SK-N-SH (cell line): Measurements from ENCODE around the gene RAB12.

Experiments
- CHD2 ChIP-seq: fragments of 150-350 bp; IDR thresholded peaks from 2 replicates; pipeline ENCODE4 v1.6.1; 2018; ENCODE audit warnings: low read length; ENCODE audit not compliant: partially characterized antibody
- EP300 ChIP-seq, 2 experiments: IDR thresholded peaks; 2 replicates each; pipeline versions ENCODE4 v1.4.0 to v1.6.1; 2012; ENCODE audit warnings: borderline replicate concordance in 1 of 2, low read depth in 1 of 2, low read length in 1 of 2
- FOXM1 ChIP-seq: IDR thresholded peaks from 2 replicates; pipeline ENCODE4 v1.4.0; 2012; ENCODE audit warnings: low read depth, mild to moderate bottlenecking
- GABPA ChIP-seq: IDR thresholded peaks from 2 replicates; pipeline ENCODE4 v1.4.0; 2012; ENCODE audit warnings: low read depth, mild to moderate bottlenecking
- MEF2A ChIP-seq: IDR thresholded peaks from 2 replicates; pipeline ENCODE4 v1.4.0; 2012; ENCODE audit warnings: low read depth, borderline replicate concordance
- MXI1 ChIP-seq: IDR thresholded peaks from 2 replicates; pipeline ENCODE4 v1.6.1; 2012; ENCODE audit warnings: mild to moderate bottlenecking, low read depth, low read length, improper control_type of control experiment
- PBX3 ChIP-seq: IDR thresholded peaks from 2 replicates; pipeline ENCODE4; 2012
- POLR2AphosphoS5 ChIP-seq: IDR thresholded peaks from 2 replicates; pipeline ENCODE4 v1.6.1; 2012; ENCODE audit warnings: low read depth, low read length
- SIN3A ChIP-seq: IDR thresholded peaks from 2 replicates; pipeline ENCODE4 v1.6.1; 2012; ENCODE audit warnings: low read depth, mild to moderate bottlenecking, low read length, moderate library complexity, borderline replicate concordance
- TAF1 ChIP-seq: IDR thresholded peaks from 2 replicates; pipeline ENCODE4 v1.6.1; 2012; ENCODE audit warnings: low read depth, mild to moderate bottlenecking, low read length, moderate library complexity, borderline replicate concordance
- TF ChIP-seq, protein P1 (sequence below): IDR thresholded peaks from 2 replicates; pipeline ENCODE4 v1.4.0; 2012; ENCODE audit warnings: low read depth
- TF ChIP-seq, protein P2 (sequence below): fragments of 200-600 bp; sonication (generic); IDR thresholded peaks from 2 replicates; pipeline ENCODE4 v1.6.1; 2017; ENCODE audit warnings: antibody characterized with exemption, mild to moderate bottlenecking, moderate library complexity
- TF ChIP-seq, protein P3 (sequence below): IDR thresholded peaks from 2 replicates; pipeline ENCODE4 v1.6.1; 2012; ENCODE audit warnings: mild to moderate bottlenecking, low read depth, low read length, moderate library complexity

GRCh38 chr18:8632386-8632785 is 23.1 kb downstream of the RAB12 start:
- TF ChIP-seq MEF2A (no peak), POLR2AphosphoS5 (no peak), PBX3 (no peak), SIN3A (no peak), MXI1 (no peak), CHD2 (no peak), GABPA (no peak), TAF1 (no peak), EP300 (IDR thresholded peaks at IDR 0.05; ENCODE audit: borderline replicate concordance in 1 of 2, low read depth in 1 of 2, low read length in 1 of 2) (no peak), FOXM1 (no peak)
- TF ChIP-seq, protein P1, sequence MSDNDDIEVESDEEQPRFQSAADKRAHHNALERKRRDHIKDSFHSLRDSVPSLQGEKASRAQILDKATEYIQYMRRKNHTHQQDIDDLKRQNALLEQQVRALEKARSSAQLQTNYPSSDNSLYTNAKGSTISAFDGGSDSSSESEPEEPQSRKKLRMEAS: no peak
- TF ChIP-seq, protein P2, sequence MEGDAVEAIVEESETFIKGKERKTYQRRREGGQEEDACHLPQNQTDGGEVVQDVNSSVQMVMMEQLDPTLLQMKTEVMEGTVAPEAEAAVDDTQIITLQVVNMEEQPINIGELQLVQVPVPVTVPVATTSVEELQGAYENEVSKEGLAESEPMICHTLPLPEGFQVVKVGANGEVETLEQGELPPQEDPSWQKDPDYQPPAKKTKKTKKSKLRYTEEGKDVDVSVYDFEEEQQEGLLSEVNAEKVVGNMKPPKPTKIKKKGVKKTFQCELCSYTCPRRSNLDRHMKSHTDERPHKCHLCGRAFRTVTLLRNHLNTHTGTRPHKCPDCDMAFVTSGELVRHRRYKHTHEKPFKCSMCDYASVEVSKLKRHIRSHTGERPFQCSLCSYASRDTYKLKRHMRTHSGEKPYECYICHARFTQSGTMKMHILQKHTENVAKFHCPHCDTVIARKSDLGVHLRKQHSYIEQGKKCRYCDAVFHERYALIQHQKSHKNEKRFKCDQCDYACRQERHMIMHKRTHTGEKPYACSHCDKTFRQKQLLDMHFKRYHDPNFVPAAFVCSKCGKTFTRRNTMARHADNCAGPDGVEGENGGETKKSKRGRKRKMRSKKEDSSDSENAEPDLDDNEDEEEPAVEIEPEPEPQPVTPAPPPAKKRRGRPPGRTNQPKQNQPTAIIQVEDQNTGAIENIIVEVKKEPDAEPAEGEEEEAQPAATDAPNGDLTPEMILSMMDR: no peak
- TF ChIP-seq, protein P3, sequence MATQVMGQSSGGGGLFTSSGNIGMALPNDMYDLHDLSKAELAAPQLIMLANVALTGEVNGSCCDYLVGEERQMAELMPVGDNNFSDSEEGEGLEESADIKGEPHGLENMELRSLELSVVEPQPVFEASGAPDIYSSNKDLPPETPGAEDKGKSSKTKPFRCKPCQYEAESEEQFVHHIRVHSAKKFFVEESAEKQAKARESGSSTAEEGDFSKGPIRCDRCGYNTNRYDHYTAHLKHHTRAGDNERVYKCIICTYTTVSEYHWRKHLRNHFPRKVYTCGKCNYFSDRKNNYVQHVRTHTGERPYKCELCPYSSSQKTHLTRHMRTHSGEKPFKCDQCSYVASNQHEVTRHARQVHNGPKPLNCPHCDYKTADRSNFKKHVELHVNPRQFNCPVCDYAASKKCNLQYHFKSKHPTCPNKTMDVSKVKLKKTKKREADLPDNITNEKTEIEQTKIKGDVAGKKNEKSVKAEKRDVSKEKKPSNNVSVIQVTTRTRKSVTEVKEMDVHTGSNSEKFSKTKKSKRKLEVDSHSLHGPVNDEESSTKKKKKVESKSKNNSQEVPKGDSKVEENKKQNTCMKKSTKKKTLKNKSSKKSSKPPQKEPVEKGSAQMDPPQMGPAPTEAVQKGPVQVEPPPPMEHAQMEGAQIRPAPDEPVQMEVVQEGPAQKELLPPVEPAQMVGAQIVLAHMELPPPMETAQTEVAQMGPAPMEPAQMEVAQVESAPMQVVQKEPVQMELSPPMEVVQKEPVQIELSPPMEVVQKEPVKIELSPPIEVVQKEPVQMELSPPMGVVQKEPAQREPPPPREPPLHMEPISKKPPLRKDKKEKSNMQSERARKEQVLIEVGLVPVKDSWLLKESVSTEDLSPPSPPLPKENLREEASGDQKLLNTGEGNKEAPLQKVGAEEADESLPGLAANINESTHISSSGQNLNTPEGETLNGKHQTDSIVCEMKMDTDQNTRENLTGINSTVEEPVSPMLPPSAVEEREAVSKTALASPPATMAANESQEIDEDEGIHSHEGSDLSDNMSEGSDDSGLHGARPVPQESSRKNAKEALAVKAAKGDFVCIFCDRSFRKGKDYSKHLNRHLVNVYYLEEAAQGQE: no peak
